Left ventricle myocardium inferior (tissue), 1 donor: ENCODE measurements around the gene UBLCP1. TPM values are rescaled to one million over a fixed set of nuclear protein-coding genes. Genes with fewer than 3 reads are reported as not detected.
"Not testable (repeated sequence)": the region's sequence is repeated elsewhere in the genome, so short reads cannot be mapped to it uniquely, and the experiment has no call there.

Experiments
- DNase-seq: peaks from one replicate; pipeline ENCODE4 v3.0.0-alpha.2; 2020
- H3K27ac ChIP-seq: fragments of 200-600 bp; replicated peaks from 2 replicates; pipeline ENCODE4 v1.8.0; 2021
- H3K27me3 ChIP-seq: fragments of 200-600 bp; 2 replicates; pipeline ENCODE4 v1.8.0; 2021; ENCODE audit warnings: low read depth
- H3K36me3 ChIP-seq: fragments of 200-600 bp; 2 replicates; pipeline ENCODE4 v1.8.0; 2021
- H3K4me1 ChIP-seq: fragments of 200-600 bp; 2 replicates; pipeline ENCODE4 v1.8.0; 2021
- H3K4me3 ChIP-seq: fragments of 200-600 bp; 2 replicates; pipeline ENCODE4 v1.8.0; 2021; ENCODE audit warnings: mild to moderate bottlenecking, moderate library complexity
- H3K9me3 ChIP-seq: fragments of 200-600 bp; replicated peaks from 2 replicates; pipeline ENCODE4 v1.8.0; 2021
- CTCF ChIP-seq: fragments of 200-600 bp; IDR thresholded peaks from 2 replicates; pipeline ENCODE4 v1.8.0; 2021; ENCODE audit warnings: antibody characterized with exemption, mild to moderate bottlenecking, borderline replicate concordance
- intact Hi-C: fragments of 100-400 bp; cut with micrococcal nuclease; formaldehyde crosslinking; loops from one replicate; pipeline ENCODE4 v1.11.0; 2022
- total RNA-seq: library from RNA; stranded (reverse); fragmentation: NEBNext Ultra II Directional; extraction: Animal tissue kit (Norgen Biotek cat#: 25700); gene quantifications from one replicate; pipeline ENCODE4 v1.2.1, GENCODE V29; 2021
- donor health status: DM: no; HTN: yes; CAD: no; lungs with severe emphysema.

The UBLCP1 gene
- total RNA-seq, 1 donor from 2014 or later: 15.9 TPM

DNA sequence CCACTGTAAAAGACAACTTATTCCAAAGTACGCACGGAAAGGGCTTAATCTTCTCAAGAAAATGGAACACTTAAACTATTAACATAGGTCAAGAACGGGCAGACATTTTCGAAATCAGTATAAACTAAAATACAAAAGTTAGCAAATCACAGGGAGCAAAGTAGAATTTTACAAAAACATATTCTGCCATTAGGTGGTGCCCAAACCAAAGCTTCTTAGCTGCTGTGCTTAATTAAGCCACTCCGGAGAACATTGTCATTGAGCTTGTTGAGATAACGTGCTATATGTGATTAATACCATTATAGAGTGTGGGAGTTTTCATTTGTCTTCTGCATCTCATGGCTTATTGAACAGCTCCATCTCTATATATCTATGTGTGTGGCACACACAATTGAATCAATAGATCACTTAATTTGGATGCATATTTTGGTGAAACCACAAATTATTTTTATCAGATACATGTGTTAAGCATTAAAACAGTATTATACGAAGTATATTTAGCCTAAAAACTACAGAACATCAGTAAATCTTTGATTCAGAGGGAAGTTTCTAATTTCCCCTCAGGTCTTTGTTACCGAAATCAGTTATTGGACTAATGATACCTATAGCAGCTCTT, 23.4 kb downstream of the UBLCP1 start:
- no peak overlapping the region for H3K27ac ChIP-seq
- peak; percentile 60 for TF ChIP-seq CTCF
- no peak overlapping the region for H3K4me3 ChIP-seq
- H3K4me1 ChIP-seq: no peaks in the 10 kb centered on the region
- peaks cover 4% of the 10 kb centered on the region for H3K9me3 ChIP-seq
- H3K36me3 ChIP-seq: peaks cover 27% of the 10 kb centered on the region
- intact Hi-C loops: loop anchor here (10.0 kb wide), 1 partner anchor 698 kb away; no protein-coding TSS in a partner anchor
- no peak for DNase-seq
- no peaks in the 10 kb centered on the region for H3K27me3 ChIP-seq

- Histone ChIP-seq H3K4me1 (no peaks in the 10 kb centered on the region), H3K27ac (no peak overlapping the region), H3K27me3 (no peaks in the 10 kb centered on the region), H3K9me3 (peaks cover 4% of the 10 kb centered on the region), H3K36me3 (peaks cover 2% of the 10 kb centered on the region), H3K4me3 (no peak overlapping the region)
- DNase-seq: no peak
- intact Hi-C loops: no loop called here
- no peak for TF ChIP-seq CTCF
Observed at GRCh38 chr5:159290741-159291140, 27.7 kb downstream of the UBLCP1 start.

DNA sequence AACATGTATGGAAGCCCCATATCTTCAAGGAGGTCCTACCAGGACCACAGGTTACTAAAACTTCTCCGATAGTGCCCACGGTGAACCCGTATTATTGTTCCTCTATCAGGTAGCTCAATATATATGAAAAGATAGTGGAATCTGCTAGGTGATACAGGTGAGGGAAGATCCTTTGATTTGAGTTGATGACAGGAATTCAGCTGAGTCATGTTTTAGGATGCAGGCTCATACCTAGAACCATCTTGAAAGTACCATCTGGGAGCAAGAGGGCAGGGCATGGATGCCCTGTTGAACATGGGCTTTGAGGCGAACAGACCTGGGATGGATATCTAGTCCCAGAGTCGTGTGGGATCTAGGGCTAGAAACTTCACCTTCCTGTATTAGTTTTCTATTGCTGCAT, 31.8 kb downstream of the UBLCP1 start:
- no peaks in the 10 kb centered on the region for H3K27me3 ChIP-seq
- no peak for TF ChIP-seq CTCF
- no peaks in the 10 kb centered on the region for H3K36me3 ChIP-seq
- H3K4me1 ChIP-seq: no peaks in the 10 kb centered on the region
- intact Hi-C loops: no loop called here
- no peak overlapping the region for H3K27ac ChIP-seq
- peaks cover 15% of the 10 kb centered on the region for H3K9me3 ChIP-seq
- H3K4me3 ChIP-seq: no peak overlapping the region
- DNase-seq: no peak

DNA sequence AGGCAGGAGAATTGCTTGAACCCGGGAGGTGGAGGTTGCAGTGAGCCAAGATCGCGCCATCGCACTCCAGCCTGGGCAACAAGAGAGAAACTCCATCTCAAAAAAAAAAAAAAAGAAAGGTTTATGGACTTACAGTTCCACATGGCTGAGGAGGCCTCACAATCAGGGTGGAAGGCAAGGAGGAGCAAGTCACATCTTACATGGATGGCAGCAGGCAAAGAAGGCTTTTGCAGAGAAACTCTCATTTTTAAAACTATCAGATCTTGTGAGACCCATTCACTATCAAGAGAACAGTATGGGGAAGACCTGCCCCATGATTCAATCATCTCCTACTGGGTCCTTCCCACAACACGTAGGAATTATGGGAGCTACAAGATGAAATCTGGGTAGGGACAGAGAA, 34.2 kb downstream of the UBLCP1 start:
- intact Hi-C loops, H3K36me3 ChIP-seq, H3K27me3 ChIP-seq, H3K27ac ChIP-seq, DNase-seq, H3K4me3 ChIP-seq, H3K4me1 ChIP-seq: not testable (repeated sequence)
- H3K9me3 ChIP-seq: peaks cover 26% of the 10 kb centered on the region

DNA sequence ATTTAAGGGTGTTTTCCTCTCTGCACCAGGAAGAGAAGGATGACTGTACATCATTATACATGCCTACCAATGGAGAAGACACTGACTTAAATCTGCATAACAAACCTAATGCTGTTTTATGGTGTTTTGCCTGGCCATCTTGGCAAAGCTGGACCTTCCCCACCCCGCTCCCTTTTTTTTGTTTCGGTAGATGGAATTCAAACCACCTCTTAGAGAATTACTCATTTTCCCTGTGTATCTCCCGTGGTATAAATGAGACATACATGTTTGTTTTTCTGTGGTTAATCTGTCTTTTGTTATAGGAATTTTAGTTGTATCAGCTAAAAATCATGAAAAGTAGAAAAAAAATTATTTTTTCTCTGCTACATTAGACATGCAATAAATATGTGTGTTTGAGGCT, 38.4 kb downstream of the UBLCP1 start:
- Histone ChIP-seq H3K36me3 (no peaks in the 10 kb centered on the region), H3K27ac (no peak overlapping the region), H3K4me3 (no peak overlapping the region), H3K4me1 (no peaks in the 10 kb centered on the region), H3K27me3 (peaks cover 16% of the 10 kb centered on the region), H3K9me3 (peaks cover 39% of the 10 kb centered on the region)
- no peak for DNase-seq
- intact Hi-C loops: no loop called here
- no peak for TF ChIP-seq CTCF

DNA sequence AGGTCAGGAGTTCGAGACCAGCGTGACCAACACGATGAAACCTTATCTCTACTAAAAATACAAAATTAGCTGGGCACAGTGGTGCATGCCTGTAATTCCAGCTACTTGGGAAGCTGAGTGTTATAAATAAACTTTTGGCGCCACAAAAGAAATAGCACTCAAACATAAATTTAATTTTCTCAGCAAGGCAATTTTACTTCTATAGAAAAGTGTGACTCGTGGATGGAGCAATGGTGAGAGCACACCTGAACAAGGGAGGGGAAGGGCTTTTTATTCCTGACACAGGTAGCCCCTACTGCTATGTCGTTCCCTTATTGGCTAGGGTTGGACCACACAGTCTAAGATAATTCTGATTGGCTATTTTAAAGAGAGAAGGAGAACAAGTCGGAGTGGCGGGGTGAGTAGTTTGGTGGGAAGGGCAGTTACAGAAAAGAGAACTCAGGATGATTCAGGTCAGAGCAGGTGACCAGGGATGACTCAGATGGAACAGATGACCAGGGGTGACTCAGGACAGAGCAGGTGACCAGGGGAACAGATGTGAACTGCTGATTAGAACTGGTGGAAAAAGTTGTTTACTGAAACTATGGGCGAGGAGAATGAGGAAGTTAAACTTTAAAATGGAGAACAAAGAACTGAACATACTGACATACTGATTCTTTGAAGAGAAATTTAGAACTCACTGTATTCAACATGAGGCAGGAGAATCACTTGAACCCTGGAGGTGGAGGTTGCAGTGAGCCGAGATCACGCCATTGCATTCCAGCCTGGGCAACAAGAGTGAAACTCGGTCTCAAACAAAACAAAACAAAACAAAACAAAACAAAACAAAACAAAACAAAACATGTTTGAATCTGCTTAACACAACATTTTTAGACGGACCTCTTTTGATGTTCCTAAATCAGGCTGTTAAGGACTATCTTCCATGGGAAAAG, 39.1 kb downstream of the UBLCP1 start:
- DNase-seq, H3K27ac ChIP-seq, intact Hi-C loops, H3K4me1 ChIP-seq, H3K36me3 ChIP-seq, H3K4me3 ChIP-seq: not testable (repeated sequence)
- Histone ChIP-seq H3K27me3 (peaks cover 22% of the 10 kb centered on the region), H3K9me3 (peaks cover 39% of the 10 kb centered on the region)
